ENCODE results near the gene PKD1L1. TPM values are rescaled to one million over a fixed set of nuclear protein-coding genes. Genes with fewer than 3 reads are reported as not detected.

PKD1L1 gene
- total RNA-seq, 1 experiment from 2014 or later: 0.17 TPM

DNA sequence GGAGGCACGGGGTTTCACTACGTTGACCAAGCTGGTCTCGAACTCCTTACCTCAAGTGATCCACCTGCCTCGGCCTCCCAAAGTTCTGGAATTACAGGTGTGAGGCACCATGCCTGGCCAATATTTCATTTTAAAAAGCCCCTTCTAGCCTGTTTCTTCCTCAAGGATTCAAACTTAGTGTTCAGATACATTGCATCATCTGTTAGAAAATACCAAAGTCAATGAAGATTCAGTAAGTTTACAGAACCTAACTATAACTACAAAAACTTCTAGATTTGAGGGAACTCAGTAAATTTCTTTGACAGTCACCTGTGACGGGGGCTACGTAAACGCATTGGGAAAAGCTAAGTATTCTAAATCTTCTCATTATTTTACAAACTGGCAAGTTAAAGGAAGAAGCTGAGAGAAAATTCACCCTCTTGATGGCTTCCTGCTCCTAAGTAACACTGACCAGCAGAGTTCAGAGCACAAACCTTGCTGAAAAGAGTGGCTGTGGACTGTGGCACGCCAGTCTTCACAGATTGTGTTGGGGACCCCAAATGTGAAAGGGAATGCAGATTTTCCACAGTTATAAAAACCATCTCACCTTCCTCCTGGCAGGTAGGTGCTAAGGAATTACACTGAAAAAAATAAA, 162.2 kb downstream of the PKD1L1 start:
- Histone ChIP-seq H3K4me2 (ENCODE audit: insufficient read depth, insufficient read length, low read length) (no peak overlapping the region), H2BK5ac (ENCODE audit: insufficient read length, low read length) (no peak overlapping the region), H4K20me1 (ENCODE audit: control insufficient read depth, insufficient read depth, insufficient read length) (no peaks in the 10 kb centered on the region), H4K5ac (ENCODE audit: insufficient read length, low read depth, low read length) (no peak overlapping the region), H2AFZ (ENCODE audit: low read length) (peak overlapping the region; percentile 86), H3K56ac (ENCODE audit: insufficient read length, low read depth, low read length) (no peak overlapping the region), H3K23me2 (ENCODE audit: insufficient read length, low read depth, low read length, poor library complexity, severe bottlenecking) (no peaks in the 10 kb centered on the region), H3K14ac (ENCODE audit: insufficient read depth, low read length) (no peak overlapping the region), H3K79me1 (ENCODE audit: insufficient read depth, low read depth, low read length, poor library complexity, severe bottlenecking) (no peaks in the 10 kb centered on the region), H2AK5ac (ENCODE audit: insufficient read length, low read length) (no peak overlapping the region), H3K9ac (ENCODE audit: extremely low read depth, insufficient read length, low read length) (no peak overlapping the region), H3K18ac (ENCODE audit: insufficient read length, low read depth, low read length) (no peak overlapping the region), H3K4me1 (ENCODE audit: insufficient read depth, low read length) (no peaks in the 10 kb centered on the region; the same call in 1 of the 2 replicates), H3K9me3 (ENCODE audit: control insufficient read depth, low read depth, low read length) (no peaks in the 10 kb centered on the region), H3K79me2 (ENCODE audit: insufficient read depth, low read length) (no peaks in the 10 kb centered on the region), H4K8ac (replicated peaks; ENCODE audit: insufficient read length, low read depth, low read length) (no peak overlapping the region), H2BK20ac (ENCODE audit: low read depth, low read length, poor library complexity, severe bottlenecking) (no peak overlapping the region), H2BK15ac (ENCODE audit: low read depth, low read length) (no peak overlapping the region), H3T11ph (ENCODE audit: low read length) (no peak overlapping the region), H3K27ac (ENCODE audit: insufficient read length, low read depth, low read length) (no peak overlapping the region), H3K4ac (ENCODE audit: low read depth, low read length) (no peak overlapping the region), H3K23ac (ENCODE audit: insufficient read length, low read depth, low read length) (no peak overlapping the region), H4K91ac (ENCODE audit: insufficient read length, low read depth, low read length) (no peak overlapping the region), H3K27me3 (ENCODE audit: insufficient read depth, low read length) (no peaks in the 10 kb centered on the region), H2BK120ac (ENCODE audit: low read depth, low read length, poor library complexity, severe bottlenecking) (peak overlapping the region; percentile 55), H2BK12ac (ENCODE audit: insufficient read length, low read depth, low read length) (no peak overlapping the region)
- 0 out of 7 replicates have a peak, but pooled peaks cover 0 to 3% (median 0%) of the 10 kb centered on the region in 3 experiments for H3K36me3 Mint-ChIP-seq (ENCODE audit: insufficient read depth in 1 of 3, low read depth in 3 of 3)
- no CpG with 5 or more reads among the region's 8 CpGs for WGBS (ENCODE audit: extremely low coverage, insufficient read length, low lambda C conversion rate)
- peak overlapping the region in 1 of 3 experiments; percentile 91; a peak in 1 of 7 replicates for H3K27ac Mint-ChIP-seq
- peaks cover 4 to 5% of the 10 kb centered on the region in 2 experiments; a peak in 3 of 5 replicates for H3K9me3 Mint-ChIP-seq
- H3K4me3 Mint-ChIP-seq: no peak overlapping the region
- H3K27me3 Mint-ChIP-seq (ENCODE audit: low read depth): no peaks in the 10 kb centered on the region; the same call in 1 of the 2 replicates
- peaks cover 7 to 11% of the 10 kb centered on the region in 2 experiments for H3K4me1 Mint-ChIP-seq
- TF ChIP-seq, protein P1, sequence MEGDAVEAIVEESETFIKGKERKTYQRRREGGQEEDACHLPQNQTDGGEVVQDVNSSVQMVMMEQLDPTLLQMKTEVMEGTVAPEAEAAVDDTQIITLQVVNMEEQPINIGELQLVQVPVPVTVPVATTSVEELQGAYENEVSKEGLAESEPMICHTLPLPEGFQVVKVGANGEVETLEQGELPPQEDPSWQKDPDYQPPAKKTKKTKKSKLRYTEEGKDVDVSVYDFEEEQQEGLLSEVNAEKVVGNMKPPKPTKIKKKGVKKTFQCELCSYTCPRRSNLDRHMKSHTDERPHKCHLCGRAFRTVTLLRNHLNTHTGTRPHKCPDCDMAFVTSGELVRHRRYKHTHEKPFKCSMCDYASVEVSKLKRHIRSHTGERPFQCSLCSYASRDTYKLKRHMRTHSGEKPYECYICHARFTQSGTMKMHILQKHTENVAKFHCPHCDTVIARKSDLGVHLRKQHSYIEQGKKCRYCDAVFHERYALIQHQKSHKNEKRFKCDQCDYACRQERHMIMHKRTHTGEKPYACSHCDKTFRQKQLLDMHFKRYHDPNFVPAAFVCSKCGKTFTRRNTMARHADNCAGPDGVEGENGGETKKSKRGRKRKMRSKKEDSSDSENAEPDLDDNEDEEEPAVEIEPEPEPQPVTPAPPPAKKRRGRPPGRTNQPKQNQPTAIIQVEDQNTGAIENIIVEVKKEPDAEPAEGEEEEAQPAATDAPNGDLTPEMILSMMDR (conservative IDR thresholded peaks at IDR 0.05): no peak
- no peak for DNase-seq
